Stimulated activated CD4-positive, alpha-beta T cell treated with anti-CD3 and anti-CD28 coated beads, Interleukin-15, amount 100 ng/mL, for 48 hours (primary cell): Measurements from ENCODE around the gene TNKS2.
"Not testable (repeated sequence)": the region's sequence is repeated elsewhere in the genome, so short reads cannot be mapped to it uniquely, and the experiment has no call there.

ENCODE experiments used
- DNase-seq, 2 donors: peaks; one replicate each; pipeline ENCODE4 v3.0.0-alpha.2; 2020; ENCODE audit warnings: low read depth in 2 of 2

TNKS2 gene

GRCh38 chr10:91865562-91866081 lies 67.4 kb downstream of the TNKS2 start:
- DNase-seq, result no peak

GRCh38 chr10:91875156-91875555 lies 76.9 kb downstream of the TNKS2 start:
- no peak for DNase-seq

GRCh38 chr10:91875779-91876178 lies 77.6 kb downstream of the TNKS2 start:
- DNase-seq, result no peak

GRCh38 chr10:91879515-91880170 lies 81.4 kb downstream of the TNKS2 start:
- no peak for DNase-seq

GRCh38 chr10:91880310-91880709 lies 82.1 kb downstream of the TNKS2 start:
- no peak for DNase-seq

GRCh38 chr10:91883549-91884444 lies 85.6 kb downstream of the TNKS2 start:
- DNase-seq, result no peak

- no peak for DNase-seq
Measured at GRCh38 chr10:91884536-91884935, 86.3 kb downstream of the TNKS2 start.

- no peak for DNase-seq
Measured at GRCh38 chr10:91885362-91886079, 87.3 kb downstream of the TNKS2 start.

- DNase-seq, result no peak
Measured at GRCh38 chr10:91886954-91887271, 88.7 kb downstream of the TNKS2 start.

- no peak for DNase-seq
Measured at GRCh38 chr10:91887272-91888076, 89.2 kb downstream of the TNKS2 start.

- DNase-seq, result no peak
Measured at GRCh38 chr10:91891125-91892001, 93.1 kb downstream of the TNKS2 start.

- no peak for DNase-seq
Measured at GRCh38 chr10:91893051-91893450, 94.8 kb downstream of the TNKS2 start.

GRCh38 chr10:91894261-91894685 lies 96.0 kb downstream of the TNKS2 start:
- not testable (repeated sequence) for DNase-seq

- no peak for DNase-seq
Measured at GRCh38 chr10:91896212-91896756, 98.1 kb downstream of the TNKS2 start.

GRCh38 chr10:91897421-91897820 lies 99.2 kb downstream of the TNKS2 start:
- no peak for DNase-seq

- peak; percentile 46 to 67 for DNase-seq
Measured at GRCh38 chr10:91901784-91902677, 103.8 kb downstream of the TNKS2 start.

GRCh38 chr10:91907033-91907594 lies 108.9 kb downstream of the TNKS2 start:
- no peak for DNase-seq

GRCh38 chr10:91907914-91908336 lies 109.7 kb downstream of the TNKS2 start:
- DNase-seq, result no peak
